ENCODE measurements around the gene THBD.

THBD gene

DNA sequence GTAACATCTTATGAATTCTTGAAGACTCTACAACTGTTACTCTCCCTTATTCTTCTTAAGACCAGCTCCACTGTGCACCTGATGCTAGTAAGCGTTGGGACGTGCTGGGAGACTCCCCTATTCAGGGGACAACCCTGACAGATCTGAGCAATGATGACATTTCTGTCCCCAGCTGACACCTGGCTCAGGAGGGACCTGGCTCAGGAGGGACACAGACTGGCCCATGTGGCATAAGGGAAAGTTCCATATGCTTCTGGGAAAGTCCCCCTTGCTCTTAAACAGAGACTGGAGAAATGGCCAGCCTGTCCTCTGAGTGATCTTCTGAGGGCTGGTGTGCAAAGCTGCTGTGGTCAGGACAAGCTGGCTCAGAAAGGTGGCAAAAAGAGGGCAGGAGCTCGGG lies 46.6 kb upstream of the THBD start:
- H3K27ac ChIP-seq (replicated peaks), result no peak overlapping the region
- TF ChIP-seq GABPA (IDR thresholded peaks at IDR 0.05; ENCODE audit: low read depth) (no peak), SPI1 (IDR thresholded peaks at IDR 0.05; ENCODE audit: borderline replicate concordance, low read depth) (no peak), POLR2AphosphoS5 (IDR thresholded peaks at IDR 0.05; ENCODE audit: low read depth) (no peak)
- TF ChIP-seq, protein P1, sequence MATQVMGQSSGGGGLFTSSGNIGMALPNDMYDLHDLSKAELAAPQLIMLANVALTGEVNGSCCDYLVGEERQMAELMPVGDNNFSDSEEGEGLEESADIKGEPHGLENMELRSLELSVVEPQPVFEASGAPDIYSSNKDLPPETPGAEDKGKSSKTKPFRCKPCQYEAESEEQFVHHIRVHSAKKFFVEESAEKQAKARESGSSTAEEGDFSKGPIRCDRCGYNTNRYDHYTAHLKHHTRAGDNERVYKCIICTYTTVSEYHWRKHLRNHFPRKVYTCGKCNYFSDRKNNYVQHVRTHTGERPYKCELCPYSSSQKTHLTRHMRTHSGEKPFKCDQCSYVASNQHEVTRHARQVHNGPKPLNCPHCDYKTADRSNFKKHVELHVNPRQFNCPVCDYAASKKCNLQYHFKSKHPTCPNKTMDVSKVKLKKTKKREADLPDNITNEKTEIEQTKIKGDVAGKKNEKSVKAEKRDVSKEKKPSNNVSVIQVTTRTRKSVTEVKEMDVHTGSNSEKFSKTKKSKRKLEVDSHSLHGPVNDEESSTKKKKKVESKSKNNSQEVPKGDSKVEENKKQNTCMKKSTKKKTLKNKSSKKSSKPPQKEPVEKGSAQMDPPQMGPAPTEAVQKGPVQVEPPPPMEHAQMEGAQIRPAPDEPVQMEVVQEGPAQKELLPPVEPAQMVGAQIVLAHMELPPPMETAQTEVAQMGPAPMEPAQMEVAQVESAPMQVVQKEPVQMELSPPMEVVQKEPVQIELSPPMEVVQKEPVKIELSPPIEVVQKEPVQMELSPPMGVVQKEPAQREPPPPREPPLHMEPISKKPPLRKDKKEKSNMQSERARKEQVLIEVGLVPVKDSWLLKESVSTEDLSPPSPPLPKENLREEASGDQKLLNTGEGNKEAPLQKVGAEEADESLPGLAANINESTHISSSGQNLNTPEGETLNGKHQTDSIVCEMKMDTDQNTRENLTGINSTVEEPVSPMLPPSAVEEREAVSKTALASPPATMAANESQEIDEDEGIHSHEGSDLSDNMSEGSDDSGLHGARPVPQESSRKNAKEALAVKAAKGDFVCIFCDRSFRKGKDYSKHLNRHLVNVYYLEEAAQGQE (IDR thresholded peaks at IDR 0.05; ENCODE audit: insufficient replicate concordance, low read depth), result no peak
- TF ChIP-seq, protein P2, sequence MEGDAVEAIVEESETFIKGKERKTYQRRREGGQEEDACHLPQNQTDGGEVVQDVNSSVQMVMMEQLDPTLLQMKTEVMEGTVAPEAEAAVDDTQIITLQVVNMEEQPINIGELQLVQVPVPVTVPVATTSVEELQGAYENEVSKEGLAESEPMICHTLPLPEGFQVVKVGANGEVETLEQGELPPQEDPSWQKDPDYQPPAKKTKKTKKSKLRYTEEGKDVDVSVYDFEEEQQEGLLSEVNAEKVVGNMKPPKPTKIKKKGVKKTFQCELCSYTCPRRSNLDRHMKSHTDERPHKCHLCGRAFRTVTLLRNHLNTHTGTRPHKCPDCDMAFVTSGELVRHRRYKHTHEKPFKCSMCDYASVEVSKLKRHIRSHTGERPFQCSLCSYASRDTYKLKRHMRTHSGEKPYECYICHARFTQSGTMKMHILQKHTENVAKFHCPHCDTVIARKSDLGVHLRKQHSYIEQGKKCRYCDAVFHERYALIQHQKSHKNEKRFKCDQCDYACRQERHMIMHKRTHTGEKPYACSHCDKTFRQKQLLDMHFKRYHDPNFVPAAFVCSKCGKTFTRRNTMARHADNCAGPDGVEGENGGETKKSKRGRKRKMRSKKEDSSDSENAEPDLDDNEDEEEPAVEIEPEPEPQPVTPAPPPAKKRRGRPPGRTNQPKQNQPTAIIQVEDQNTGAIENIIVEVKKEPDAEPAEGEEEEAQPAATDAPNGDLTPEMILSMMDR (IDR thresholded peaks at IDR 0.05; ENCODE audit: insufficient read depth, low read length), result no peak
- DNase-seq (ENCODE audit: low read depth in 1 of 2, low spot score in 1 of 2), result no peak
- no peaks in the 10 kb centered on the region for H3K27me3 ChIP-seq (ENCODE audit: insufficient read depth, poor library complexity, severe bottlenecking)
- no peak overlapping the region for H3K4me3 ChIP-seq (replicated peaks; ENCODE audit: insufficient read depth, low read length)

DNA sequence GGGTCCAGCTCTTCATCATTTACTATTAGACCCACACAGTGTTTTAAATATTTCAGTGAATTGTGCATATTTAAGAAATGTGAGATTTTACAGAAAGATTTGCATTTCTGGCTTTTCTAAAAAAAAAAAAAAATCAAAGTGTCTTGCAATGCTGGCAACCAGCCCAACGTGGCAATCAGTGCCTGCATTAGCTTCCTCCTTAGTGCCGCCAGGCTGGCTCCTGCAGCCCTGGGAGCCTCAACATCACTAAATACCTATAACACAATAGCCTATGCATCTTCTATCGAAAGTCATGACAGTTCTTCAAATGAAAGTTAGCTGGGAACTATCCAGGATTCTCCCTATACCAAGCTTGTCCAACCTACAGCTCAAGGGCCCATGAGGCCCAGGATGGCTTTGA lies 46.0 kb upstream of the THBD start:
- Histone ChIP-seq H3K27me3 (ENCODE audit: insufficient read depth, poor library complexity, severe bottlenecking) (no peaks in the 10 kb centered on the region), H3K4me3 (replicated peaks; ENCODE audit: insufficient read depth, low read length) (no peak overlapping the region), H3K27ac (replicated peaks) (no peak overlapping the region)
- no peak for DNase-seq (ENCODE audit: low read depth in 1 of 2, low spot score in 1 of 2)
- TF ChIP-seq POLR2AphosphoS5 (IDR thresholded peaks at IDR 0.05; ENCODE audit: low read depth) (no peak), GABPA (IDR thresholded peaks at IDR 0.05; ENCODE audit: low read depth) (no peak), SPI1 (IDR thresholded peaks at IDR 0.05; ENCODE audit: borderline replicate concordance, low read depth) (no peak)
- TF ChIP-seq, protein P1 (IDR thresholded peaks at IDR 0.05; ENCODE audit: insufficient replicate concordance, low read depth), result no peak
- TF ChIP-seq, protein P2 (IDR thresholded peaks at IDR 0.05; ENCODE audit: insufficient read depth, low read length), result no peak

DNA sequence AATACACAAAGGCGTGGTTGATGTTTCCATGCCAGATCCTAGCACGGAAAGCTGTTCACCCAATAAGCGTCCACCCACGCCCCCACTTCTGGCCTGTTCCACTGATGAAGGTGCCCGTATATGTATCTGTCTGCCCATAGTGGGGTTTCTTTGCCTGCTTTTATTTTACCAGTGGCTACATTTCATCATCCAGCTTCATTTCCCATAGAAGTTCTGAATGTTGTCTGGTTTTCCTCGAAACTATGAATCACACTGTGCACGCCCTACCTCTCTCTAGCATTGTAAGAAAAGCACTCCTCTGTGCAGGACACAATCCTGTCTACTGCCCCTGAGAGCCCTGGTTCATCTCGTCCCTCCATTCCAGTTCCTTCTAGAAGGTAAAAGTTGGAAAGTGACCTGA lies 45.5 kb upstream of the THBD start:
- no peaks in the 10 kb centered on the region for H3K27me3 ChIP-seq (ENCODE audit: insufficient read depth, poor library complexity, severe bottlenecking)
- no peak overlapping the region for H3K4me3 ChIP-seq (replicated peaks; ENCODE audit: insufficient read depth, low read length)
- DNase-seq (ENCODE audit: low read depth in 1 of 2, low spot score in 1 of 2), result no peak
- TF ChIP-seq POLR2AphosphoS5 (IDR thresholded peaks at IDR 0.05; ENCODE audit: low read depth) (no peak), GABPA (IDR thresholded peaks at IDR 0.05; ENCODE audit: low read depth) (no peak), SPI1 (IDR thresholded peaks at IDR 0.05; ENCODE audit: borderline replicate concordance, low read depth) (no peak)
- TF ChIP-seq, protein P1 (IDR thresholded peaks at IDR 0.05; ENCODE audit: insufficient replicate concordance, low read depth), result no peak
- TF ChIP-seq, protein P2 (IDR thresholded peaks at IDR 0.05; ENCODE audit: insufficient read depth, low read length), result no peak
- H3K27ac ChIP-seq (replicated peaks), result no peak overlapping the region

Measured in HL-60 (cell line).